ENCODE results near the gene BRAP. TPM values are rescaled to one million over a fixed set of nuclear protein-coding genes. Genes with fewer than 3 reads are reported as not detected.

The BRAP gene
- total RNA-seq, 1 donor from 2014 or later: 20.9 TPM

DNA sequence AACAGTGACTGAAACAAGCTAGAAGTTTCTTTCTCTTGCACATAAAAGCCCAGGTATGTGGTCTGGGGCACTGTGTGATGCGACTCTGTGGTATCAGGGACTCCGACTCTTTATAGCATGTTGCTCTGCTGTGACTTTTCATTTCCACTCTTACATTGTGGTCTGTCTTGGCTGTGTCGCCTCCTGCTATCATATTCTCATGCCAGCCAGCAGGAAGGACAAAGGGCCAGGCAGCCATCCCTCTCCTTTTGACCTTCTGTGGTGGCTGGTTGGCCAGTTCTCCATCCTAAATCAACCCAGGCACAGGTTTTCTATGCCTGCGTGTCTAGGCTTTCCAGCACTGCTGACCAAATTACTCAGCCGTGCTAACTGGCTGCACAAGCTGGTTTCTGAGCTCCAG is 8.1 kb upstream of the BRAP start:
- no peaks in the 10 kb centered on the region for H3K27me3 Mint-ChIP-seq
- no peaks in the 10 kb centered on the region for H3K4me1 Mint-ChIP-seq (ENCODE audit: unreplicated experiment)
- H3K9me3 Mint-ChIP-seq: no peaks in the 10 kb centered on the region
- H3K4me3 Mint-ChIP-seq: no peak overlapping the region
- peaks cover 6% of the 10 kb centered on the region for H3K36me3 Mint-ChIP-seq
- DNase-seq (ENCODE audit: extremely low spot score, unreplicated experiment): no peak
- no peak overlapping the region for H3K27ac Mint-ChIP-seq
- TF ChIP-seq, protein P1, sequence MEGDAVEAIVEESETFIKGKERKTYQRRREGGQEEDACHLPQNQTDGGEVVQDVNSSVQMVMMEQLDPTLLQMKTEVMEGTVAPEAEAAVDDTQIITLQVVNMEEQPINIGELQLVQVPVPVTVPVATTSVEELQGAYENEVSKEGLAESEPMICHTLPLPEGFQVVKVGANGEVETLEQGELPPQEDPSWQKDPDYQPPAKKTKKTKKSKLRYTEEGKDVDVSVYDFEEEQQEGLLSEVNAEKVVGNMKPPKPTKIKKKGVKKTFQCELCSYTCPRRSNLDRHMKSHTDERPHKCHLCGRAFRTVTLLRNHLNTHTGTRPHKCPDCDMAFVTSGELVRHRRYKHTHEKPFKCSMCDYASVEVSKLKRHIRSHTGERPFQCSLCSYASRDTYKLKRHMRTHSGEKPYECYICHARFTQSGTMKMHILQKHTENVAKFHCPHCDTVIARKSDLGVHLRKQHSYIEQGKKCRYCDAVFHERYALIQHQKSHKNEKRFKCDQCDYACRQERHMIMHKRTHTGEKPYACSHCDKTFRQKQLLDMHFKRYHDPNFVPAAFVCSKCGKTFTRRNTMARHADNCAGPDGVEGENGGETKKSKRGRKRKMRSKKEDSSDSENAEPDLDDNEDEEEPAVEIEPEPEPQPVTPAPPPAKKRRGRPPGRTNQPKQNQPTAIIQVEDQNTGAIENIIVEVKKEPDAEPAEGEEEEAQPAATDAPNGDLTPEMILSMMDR (conservative IDR thresholded peaks at IDR 0.05): no peak

DNA sequence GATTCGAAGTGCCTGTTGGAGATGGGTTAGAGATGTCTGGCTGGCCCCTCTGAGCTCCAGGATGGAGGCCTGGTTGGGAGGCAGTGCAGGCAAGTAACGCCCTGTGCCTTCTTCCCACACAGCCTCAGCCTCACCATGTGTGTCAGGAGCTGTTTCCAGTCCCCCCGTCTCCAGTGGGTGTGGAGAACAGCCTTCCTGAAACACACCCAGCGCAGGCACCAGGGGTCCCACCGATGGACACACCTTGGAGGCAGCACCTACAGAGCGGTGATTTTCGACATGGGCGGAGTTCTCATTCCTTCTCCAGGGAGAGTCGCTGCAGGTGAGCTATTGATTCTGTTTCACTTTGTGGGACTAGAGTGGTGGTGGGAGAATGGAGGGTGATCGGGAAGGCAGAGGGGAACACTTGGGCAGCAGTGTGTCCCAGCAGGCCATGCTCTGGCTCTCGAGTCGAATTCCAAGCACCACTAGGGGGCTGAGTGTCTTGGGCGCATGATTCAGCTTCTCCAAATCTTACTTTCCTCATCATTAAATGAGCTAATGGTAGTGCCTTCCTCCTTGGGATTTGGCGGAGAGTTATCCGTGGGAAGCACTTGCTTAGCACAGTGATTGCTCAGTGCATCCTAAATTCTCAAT is 6.9 kb upstream of the BRAP start:
- H3K36me3 Mint-ChIP-seq: peaks cover 6% of the 10 kb centered on the region
- no peak overlapping the region for H3K4me3 Mint-ChIP-seq
- no peaks in the 10 kb centered on the region for H3K4me1 Mint-ChIP-seq (ENCODE audit: unreplicated experiment)
- TF ChIP-seq, protein P1 (conservative IDR thresholded peaks at IDR 0.05): no peak
- no peaks in the 10 kb centered on the region for H3K27me3 Mint-ChIP-seq
- no peak overlapping the region for H3K27ac Mint-ChIP-seq
- DNase-seq (ENCODE audit: extremely low spot score, unreplicated experiment): no peak
- no peaks in the 10 kb centered on the region for H3K9me3 Mint-ChIP-seq

DNA sequence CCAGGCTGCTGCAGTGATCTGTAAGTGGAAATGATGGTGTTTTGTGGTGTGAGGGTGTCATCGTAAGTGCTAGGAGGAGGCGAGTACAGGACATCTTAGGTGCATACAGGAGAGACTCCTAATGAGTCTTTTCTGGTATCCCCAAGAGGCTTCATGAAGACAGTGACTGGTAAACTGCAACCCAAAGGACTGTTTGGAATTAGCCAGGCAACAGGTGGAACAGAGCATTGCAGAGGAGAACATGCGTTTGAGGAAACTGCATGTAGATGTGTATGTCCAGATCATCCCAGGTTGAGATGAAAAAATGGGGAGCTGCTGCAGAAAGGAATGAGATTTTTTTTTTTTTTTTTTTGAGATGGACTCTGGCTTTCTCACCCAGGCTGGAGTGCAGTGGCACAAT is 5.5 kb upstream of the BRAP start:
- no peak for DNase-seq (ENCODE audit: extremely low spot score, unreplicated experiment)
- Mint-ChIP-seq H3K36me3 (peaks cover 6% of the 10 kb centered on the region), H3K4me3 (no peak overlapping the region), H3K4me1 (ENCODE audit: unreplicated experiment) (peaks cover 9% of the 10 kb centered on the region), H3K9me3 (no peaks in the 10 kb centered on the region), H3K27ac (no peak overlapping the region), H3K27me3 (no peaks in the 10 kb centered on the region)
- TF ChIP-seq, protein P1 (conservative IDR thresholded peaks at IDR 0.05): no peak

DNA sequence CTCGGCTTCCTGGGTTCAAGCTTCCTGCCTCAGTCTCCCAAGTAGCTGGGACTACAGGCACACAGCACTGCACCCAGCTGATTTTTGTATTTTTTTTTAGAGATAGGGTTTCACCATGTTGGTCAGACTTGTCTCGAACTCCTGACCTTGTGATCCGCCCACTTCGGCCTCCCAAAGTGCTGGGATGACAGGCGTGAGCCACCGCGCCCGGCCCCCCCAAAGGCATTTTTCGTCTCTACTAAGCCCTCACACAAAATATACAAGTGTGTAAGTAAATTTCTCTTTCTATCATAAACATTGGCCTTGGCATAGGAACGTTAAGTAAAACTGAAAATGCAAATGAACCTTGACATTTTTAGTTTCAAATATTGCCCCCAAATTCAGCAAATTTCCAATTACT is 2.2 kb upstream of the BRAP start:
- H3K27ac Mint-ChIP-seq: no peak overlapping the region
- H3K9me3 Mint-ChIP-seq: no peaks in the 10 kb centered on the region
- H3K4me3 Mint-ChIP-seq: peak overlapping the region; percentile 52

DNA sequence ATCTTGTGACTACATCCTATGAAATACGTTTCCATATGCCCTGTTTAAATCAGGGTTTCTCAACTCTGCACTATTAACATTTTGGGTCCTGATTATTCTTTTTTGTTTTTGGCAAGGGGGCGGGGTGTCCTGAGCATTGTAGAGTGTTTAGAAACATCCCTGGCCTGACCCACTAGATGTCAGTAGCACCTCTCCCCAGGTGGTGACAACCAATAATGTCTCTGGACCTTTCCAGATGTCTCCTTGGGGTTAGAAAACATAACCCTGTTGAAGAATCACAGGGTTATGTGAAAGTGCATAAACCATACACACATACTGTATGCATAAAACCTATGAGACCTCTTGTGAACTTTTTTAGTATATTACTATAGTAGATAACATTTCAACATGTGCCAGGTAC is 1.5 kb upstream of the BRAP start:
- TF ChIP-seq, protein P1 (conservative IDR thresholded peaks at IDR 0.05): no peak
- no peaks in the 10 kb centered on the region for H3K27me3 Mint-ChIP-seq
- peak overlapping the region; percentile 99 for H3K4me3 Mint-ChIP-seq
- peaks cover 7% of the 10 kb centered on the region for H3K36me3 Mint-ChIP-seq
- H3K4me1 Mint-ChIP-seq (ENCODE audit: unreplicated experiment): peaks cover 18% of the 10 kb centered on the region
- H3K27ac Mint-ChIP-seq: peak overlapping the region; percentile 33
- no peak for DNase-seq (ENCODE audit: extremely low spot score, unreplicated experiment)
- H3K9me3 Mint-ChIP-seq: no peaks in the 10 kb centered on the region

More for the DNA sequence above, 2.2 kb upstream of the BRAP start:
- Mint-ChIP-seq H3K4me1 (ENCODE audit: unreplicated experiment) (peaks cover 18% of the 10 kb centered on the region), H3K27me3 (no peaks in the 10 kb centered on the region), H3K36me3 (peaks cover 5% of the 10 kb centered on the region)
- TF ChIP-seq, protein P1 (conservative IDR thresholded peaks at IDR 0.05): no peak
- no peak for DNase-seq (ENCODE audit: extremely low spot score, unreplicated experiment)

Measured in type B pancreatic cell (in vitro differentiated cells).